ENCODE data around the gene RDH13. TPM values are rescaled to one million over a fixed set of nuclear protein-coding genes. Genes with fewer than 3 reads are reported as not detected.
"Not testable (repeated sequence)": the region's sequence is repeated elsewhere in the genome, so short reads cannot be mapped to it uniquely, and the experiment has no call there.

Gene RDH13
- total RNA-seq, 4 donors from 2014 or later, result 11.1 to 16.4 (median 12.3) TPM

DNA sequence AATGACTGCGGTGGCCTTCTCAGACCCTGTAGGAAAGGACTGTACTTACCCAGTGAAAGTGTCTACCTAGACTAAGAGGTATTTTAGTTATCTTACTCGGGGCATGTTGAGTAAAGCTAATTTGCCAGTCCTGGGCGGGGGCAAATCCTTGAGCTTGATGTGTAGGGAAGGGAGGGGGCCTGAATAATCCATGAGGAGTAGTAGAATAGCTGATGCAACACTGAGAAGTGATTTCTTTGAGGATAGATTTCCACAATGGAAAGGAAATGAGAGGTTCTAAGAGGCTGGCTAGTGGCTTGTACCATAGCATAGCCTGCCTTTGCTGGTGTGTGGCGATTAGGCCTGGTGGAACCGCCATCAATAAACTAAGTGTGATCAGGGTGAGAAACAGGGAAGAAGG is 54.8 kb downstream of the RDH13 start:
- 74% methylated on average over 4 of the region's 5 CpGs for WGBS
- H3K36me3 ChIP-seq; DNase-seq (ENCODE audit: extremely low spot score); H3K9me3 ChIP-seq; H3K27ac ChIP-seq (replicated peaks in 1 of 4); H3K4me1 ChIP-seq; H3K4me3 ChIP-seq; intact Hi-C loops (cut with DNase I): not testable (repeated sequence)
- peaks cover 0 to 19% (median 0%) of the 10 kb centered on the region in 4 donors for H3K27me3 ChIP-seq

DNA sequence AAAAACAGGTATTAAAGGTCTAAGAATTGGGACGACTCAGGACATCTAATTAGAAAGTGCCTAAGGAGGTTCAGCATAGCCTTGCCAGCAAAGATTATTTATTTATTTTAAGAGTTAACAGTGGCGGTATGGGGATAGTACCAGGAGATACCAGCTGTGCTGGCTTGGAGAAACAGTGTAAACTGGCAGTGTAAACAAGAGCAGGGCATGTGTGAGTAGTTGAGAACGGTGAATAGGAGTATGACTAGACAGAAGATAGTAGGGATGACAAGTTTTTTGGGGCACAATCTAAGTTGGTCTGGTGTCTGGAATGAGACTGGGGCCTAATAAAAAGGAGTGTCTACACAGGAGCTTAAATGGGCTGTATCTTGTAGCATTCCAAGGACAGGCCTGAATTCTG is 55.4 kb downstream of the RDH13 start:
- intact Hi-C loops (cut with DNase I); H3K27ac ChIP-seq (replicated peaks in 1 of 4); H3K9me3 ChIP-seq; H3K4me1 ChIP-seq; H3K36me3 ChIP-seq; DNase-seq (ENCODE audit: extremely low spot score); H3K4me3 ChIP-seq: not testable (repeated sequence)
- 78% methylated on average over 2 of the region's 3 CpGs for WGBS
- peaks cover 0 to 24% (median 0%) of the 10 kb centered on the region in 4 donors for H3K27me3 ChIP-seq

DNA sequence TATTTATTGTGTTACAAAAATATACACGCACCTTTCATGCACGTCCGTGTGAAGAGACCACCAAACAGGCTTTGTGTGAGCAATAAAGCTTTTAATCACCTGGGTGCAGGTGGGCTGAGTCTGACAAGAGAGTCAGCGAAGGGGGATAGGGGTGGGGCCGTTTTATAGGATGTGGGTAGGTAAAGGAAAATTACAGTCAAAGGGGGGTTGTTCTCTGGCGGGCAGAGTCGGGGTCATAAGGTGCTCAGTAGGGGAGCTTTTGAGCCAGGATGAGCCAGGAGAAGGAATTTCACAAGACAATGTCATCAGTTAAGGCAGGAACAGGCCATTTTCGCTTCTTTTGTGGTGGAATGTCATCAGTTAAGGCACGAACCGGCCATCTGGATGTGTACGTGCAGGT is 56.2 kb downstream of the RDH13 start:
- H3K27me3 ChIP-seq, result peaks cover 0 to 31% (median 0%) of the 10 kb centered on the region in 4 donors
- H3K27ac ChIP-seq (replicated peaks in 1 of 4); intact Hi-C loops (cut with DNase I); H3K4me1 ChIP-seq; DNase-seq (ENCODE audit: extremely low spot score); H3K9me3 ChIP-seq; H3K36me3 ChIP-seq: not testable (repeated sequence)
- WGBS, result 58% methylated on average over 11 of the region's 11 CpGs
- H3K4me3 ChIP-seq, result peak overlapping the region in 3 of 4 donors; percentile 24 to 49 (median 48)

GRCh38 chr19:55005684-55006488 is 57.1 kb downstream of the RDH13 start:
- Histone ChIP-seq H3K27me3 (peaks cover 0 to 38% (median 0%) of the 10 kb centered on the region in 4 donors), H3K4me1 (peaks cover 0 to 8% (median 7%) of the 10 kb centered on the region in 4 donors)

DNA sequence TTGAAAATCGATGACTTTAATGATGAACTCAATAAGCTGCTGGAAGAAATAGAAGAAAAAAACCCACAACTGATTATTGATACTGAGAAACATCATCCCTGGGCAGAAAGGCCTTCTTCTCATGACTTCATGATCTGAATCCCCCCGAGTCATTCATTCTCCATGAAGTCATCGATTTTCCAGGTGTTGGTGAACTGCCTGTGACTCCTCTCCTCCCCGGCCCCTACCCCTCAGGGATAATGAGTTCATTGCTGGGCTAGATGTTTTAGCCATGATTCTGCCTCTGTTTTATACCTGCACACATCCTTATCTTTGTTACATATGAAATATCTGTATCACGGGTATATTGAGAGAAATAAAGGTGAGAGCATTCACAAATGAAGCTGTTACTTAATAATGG is 62.2 kb downstream of the RDH13 start:
- no peaks in the 10 kb centered on the region for H3K36me3 ChIP-seq
- no peak overlapping the region for H3K4me3 ChIP-seq
- intact Hi-C loops (cut with DNase I), result no loop called here
- H3K9me3 ChIP-seq, result no peaks in the 10 kb centered on the region
- no peak overlapping the region for H3K27ac ChIP-seq (replicated peaks in 1 of 4)
- no peak for TF ChIP-seq POLR2A (IDR thresholded peaks at IDR 0.05; ENCODE audit: low read depth)
- TF ChIP-seq, protein P1, sequence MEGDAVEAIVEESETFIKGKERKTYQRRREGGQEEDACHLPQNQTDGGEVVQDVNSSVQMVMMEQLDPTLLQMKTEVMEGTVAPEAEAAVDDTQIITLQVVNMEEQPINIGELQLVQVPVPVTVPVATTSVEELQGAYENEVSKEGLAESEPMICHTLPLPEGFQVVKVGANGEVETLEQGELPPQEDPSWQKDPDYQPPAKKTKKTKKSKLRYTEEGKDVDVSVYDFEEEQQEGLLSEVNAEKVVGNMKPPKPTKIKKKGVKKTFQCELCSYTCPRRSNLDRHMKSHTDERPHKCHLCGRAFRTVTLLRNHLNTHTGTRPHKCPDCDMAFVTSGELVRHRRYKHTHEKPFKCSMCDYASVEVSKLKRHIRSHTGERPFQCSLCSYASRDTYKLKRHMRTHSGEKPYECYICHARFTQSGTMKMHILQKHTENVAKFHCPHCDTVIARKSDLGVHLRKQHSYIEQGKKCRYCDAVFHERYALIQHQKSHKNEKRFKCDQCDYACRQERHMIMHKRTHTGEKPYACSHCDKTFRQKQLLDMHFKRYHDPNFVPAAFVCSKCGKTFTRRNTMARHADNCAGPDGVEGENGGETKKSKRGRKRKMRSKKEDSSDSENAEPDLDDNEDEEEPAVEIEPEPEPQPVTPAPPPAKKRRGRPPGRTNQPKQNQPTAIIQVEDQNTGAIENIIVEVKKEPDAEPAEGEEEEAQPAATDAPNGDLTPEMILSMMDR (IDR thresholded peaks at IDR 0.05), result no peak
- no peak for TF ChIP-seq POLR2AphosphoS5 (IDR thresholded peaks at IDR 0.05)
- no peak for TF ChIP-seq EP300 (IDR thresholded peaks at IDR 0.05)
- no peak for DNase-seq (ENCODE audit: extremely low spot score)
- no peaks in the 10 kb centered on the region for H3K4me1 ChIP-seq
- H3K27me3 ChIP-seq, result peaks cover 0 to 47% (median 3%) of the 10 kb centered on the region in 4 donors
- WGBS, result 45% methylated on average over 5 of the region's 5 CpGs

More at GRCh38 chr19:55005684-55006488, 57.1 kb downstream of the RDH13 start:
- WGBS, result 49% methylated on average over 10 of the region's 10 CpGs
- Histone ChIP-seq H3K9me3 (peaks cover 0 to 4% (median 0%) of the 10 kb centered on the region in 4 donors), H3K36me3 (no peaks in the 10 kb centered on the region), H3K4me3 (peak overlapping the region; percentile 24 to 49 (median 44)), H3K27ac (replicated peaks in 1 of 4) (no peak overlapping the region)
- DNase-seq (ENCODE audit: extremely low spot score), result no peak
- intact Hi-C loops (cut with DNase I), result no loop called here
- peak; percentile 35 to 44 for TF ChIP-seq POLR2AphosphoS5 (IDR thresholded peaks at IDR 0.05)
- TF ChIP-seq POLR2A (IDR thresholded peaks at IDR 0.05; ENCODE audit: low read depth), result no peak

GRCh38 chr19:54998751-54999239 is 64.2 kb downstream of the RDH13 start:
- DNase-seq (ENCODE audit: extremely low spot score); intact Hi-C loops (cut with DNase I); H3K36me3 ChIP-seq; H3K9me3 ChIP-seq; H3K4me1 ChIP-seq; H3K27ac ChIP-seq (replicated peaks in 1 of 4); H3K4me3 ChIP-seq: not testable (repeated sequence)
- H3K27me3 ChIP-seq, result peaks cover 0 to 47% (median 3%) of the 10 kb centered on the region in 4 donors
- 98% methylated on average over 6 of the region's 23 CpGs for WGBS

GRCh38 chr19:54995561-54995960 is 67.4 kb downstream of the RDH13 start:
- WGBS, result 55% methylated on average over 3 of the region's 3 CpGs
- H3K4me3 ChIP-seq, result no peak overlapping the region
- no peaks in the 10 kb centered on the region for H3K9me3 ChIP-seq
- DNase-seq (ENCODE audit: extremely low spot score), result no peak
- no peaks in the 10 kb centered on the region for H3K36me3 ChIP-seq
- no peaks in the 10 kb centered on the region for H3K4me1 ChIP-seq
- TF ChIP-seq EP300 (IDR thresholded peaks at IDR 0.05) (no peak), POLR2A (IDR thresholded peaks at IDR 0.05; ENCODE audit: low read depth) (no peak), POLR2AphosphoS5 (IDR thresholded peaks at IDR 0.05) (no peak)
- TF ChIP-seq, protein P1 (IDR thresholded peaks at IDR 0.05), result no peak
- H3K27me3 ChIP-seq, result peaks cover 0 to 19% (median 3%) of the 10 kb centered on the region in 4 donors
- no peak overlapping the region for H3K27ac ChIP-seq (replicated peaks in 1 of 4)
- intact Hi-C loops (cut with DNase I), result no loop called here

Other genes starting within 250 kb of the RDH13 start
- gene KIR3DL1, start 246.7 kb downstream of the RDH13 start, total RNA-seq, result not detected
- not detected for gene KIR2DS4, start 230.5 kb downstream of the RDH13 start, total RNA-seq
- not detected for gene KIR3DL2, start 212.7 kb downstream of the RDH13 start, total RNA-seq
- 1 to 10 TPM in 2 of 4 donors, under 1 TPM in 1, not detected in 1; 0.29 to 6.3 (median 1.4) TPM for gene FCAR, start 188.9 kb downstream of the RDH13 start, total RNA-seq
- gene NCR1, start 157.0 kb downstream of the RDH13 start, total RNA-seq, result under 1 TPM in 1 of 4 donors, not detected in 3; 0.33 TPM
- gene NLRP7, start 115.6 kb downstream of the RDH13 start, total RNA-seq, result not detected
- under 1 TPM in 2 of 4 donors, not detected in 2; 0.42 to 0.50 TPM for gene NLRP2, start 96.8 kb downstream of the RDH13 start, total RNA-seq
- under 1 TPM in 2 of 4 donors, not detected in 2; 0.13 to 0.29 TPM for gene GP6, start 24.9 kb downstream of the RDH13 start, total RNA-seq
- 1 to 10 TPM; 1.0 to 8.7 (median 1.2) TPM for gene EPS8L1, start 12.7 kb upstream of the RDH13 start, total RNA-seq
- gene PPP1R12C, start 54.5 kb upstream of the RDH13 start, total RNA-seq, result 100 to 1,000 TPM; 257 to 451 (median 351) TPM
- gene TNNT1, start 86.1 kb upstream of the RDH13 start, total RNA-seq, result 1 to 10 TPM in 1 of 4 donors, not detected in 3; 2.0 TPM
- not detected for gene TNNI3, start 94.6 kb upstream of the RDH13 start, total RNA-seq
- gene DNAAF3, start 103.5 kb upstream of the RDH13 start, total RNA-seq, result under 1 TPM in 1 of 4 donors, not detected in 3; 0.83 TPM
- gene SYT5, start 117.1 kb upstream of the RDH13 start, total RNA-seq, result 1 to 10 TPM in 2 of 4 donors, under 1 TPM in 1, not detected in 1; 0.80 to 2.1 (median 1.7) TPM
- gene PTPRH, start 146.4 kb upstream of the RDH13 start, total RNA-seq, result 1 to 10 TPM in 2 of 4 donors, under 1 TPM in 2; 0.42 to 2.7 (median 1.4) TPM
- gene TMEM86B, start 165.6 kb upstream of the RDH13 start, total RNA-seq, result 1 to 10 TPM; 1.7 to 2.8 (median 2.4) TPM
- gene PPP6R1, start 195.9 kb upstream of the RDH13 start, total RNA-seq, result 10 to 100 TPM; 37.4 to 75.5 (median 45.6) TPM
- gene HSPBP1, start 217.0 kb upstream of the RDH13 start, total RNA-seq, result 10 to 100 TPM; 28.5 to 44.0 (median 32.2) TPM
- 10 to 100 TPM in 1 of 4 donors, 1 to 10 TPM in 3; 3.3 to 16.9 (median 6.7) TPM for gene BRSK1, start 220.8 kb upstream of the RDH13 start, total RNA-seq